Tibial nerve (tissue), 4 donors: Measurements from ENCODE around the gene LIPC. TPM values are rescaled to one million over a fixed set of nuclear protein-coding genes. Genes with fewer than 3 reads are reported as not detected.

ENCODE experiments used
- DNase-seq, 2 donors: peaks; one replicate each; pipeline ENCODE4 v3.0.0-alpha.2; 2019; ENCODE audit warnings: low spot score in 2 of 2
- H3K27ac ChIP-seq, 4 donors: fragments of 200-600 bp; sonication (generic) in 3 of 4; one replicate each; pipeline ENCODE4 v1.5.1; 2017 to 2019; ENCODE audit warnings: mild to moderate bottlenecking in 1 of 4
- H3K27me3 ChIP-seq, 2 donors: fragments of 200-600 bp; sonication (generic) in 1 of 2; one replicate each; pipeline versions ENCODE4 v1.5.1 to v1.6.0; 2017 to 2019
- H3K36me3 ChIP-seq, 3 donors: fragments of 200-600 bp; sonication (generic); one replicate each; pipeline ENCODE4 v1.5.1; 2018 to 2019
- H3K4me1 ChIP-seq, 4 donors: fragments of 200-600 bp; sonication (generic) in 3 of 4; one replicate each; pipeline ENCODE4 v1.5.1; 2017 to 2019
- H3K4me3 ChIP-seq, 4 donors: fragments of 200-600 bp; sonication (generic) in 3 of 4; one replicate each; pipeline ENCODE4 v1.5.1; 2017 to 2019; ENCODE audit warnings: mild to moderate bottlenecking in 1 of 4, moderate library complexity in 1 of 4
- H3K9me3 ChIP-seq, 4 donors: fragments of 200-600 bp; sonication (generic) in 3 of 4; one replicate each; pipeline ENCODE4 v1.5.1; 2017 to 2019
- EP300 ChIP-seq, 2 donors: sonication (generic); formaldehyde crosslinking; IDR thresholded peaks; one replicate each; pipeline ENCODE4 v1.6.1; 2017; ENCODE audit warnings: antibody characterized with exemption in 2 of 2, mild to moderate bottlenecking in 1 of 2
- POLR2A ChIP-seq, 2 donors: fragments of 450-650 bp; IDR thresholded peaks; one replicate each; pipeline ENCODE4 v1.6.1; 2017; ENCODE audit warnings: antibody characterized with exemption in 2 of 2, mild to moderate bottlenecking in 2 of 2, moderate library complexity in 2 of 2
- WGBS, 2 donors: methylation state at CpG; one replicate each; pipeline ENCODE4 v1.1.5; 2018; 5-methylcytosine and 5-hydroxymethylcytosine counted together
- total RNA-seq, 4 donors: library from RNA; depleted of rRNA; stranded (reverse); fragments of >200 nt; gene quantifications; one replicate each; pipeline ENCODE4 v1.1.0, GENCODE V29; 2016
- TF ChIP-seq, protein P1 (sequence below), 5 experiments: fragments of 200-600 bp in 3 of 5; fragments of 450-650 bp in 2 of 5; sonication (generic) in 3 of 5; IDR thresholded peaks; one replicate each; pipeline ENCODE4 v1.5.1; 2016 to 2019; ENCODE audit warnings: antibody characterized with exemption in 5 of 5, mild to moderate bottlenecking in 3 of 5, moderate library complexity in 2 of 5

The LIPC gene
- total RNA-seq, 4 donors from 2014 or later: 11.2 to 18.4 (median 14.7) TPM

DNA sequence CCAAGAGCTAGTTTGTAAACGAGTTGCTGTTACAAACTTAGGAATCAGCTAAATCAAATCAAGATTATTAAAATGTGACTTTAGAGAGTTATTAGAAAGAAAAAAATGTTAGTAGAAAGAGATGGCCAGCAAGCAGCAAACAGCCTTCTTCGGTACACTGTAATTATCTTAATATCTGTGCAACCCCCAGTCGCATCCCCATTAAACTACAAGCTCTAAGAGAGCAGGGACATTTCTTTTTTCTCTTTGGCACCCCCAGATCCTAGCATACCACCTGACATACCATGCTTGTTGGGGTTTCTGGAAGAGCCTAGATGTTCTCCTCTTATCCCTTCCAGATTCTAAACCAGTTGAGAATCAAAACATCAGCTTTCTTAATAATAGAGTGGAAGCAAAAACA is 45.1 kb upstream of the LIPC start:
- WGBS, 2 donors: 72 to 87% methylated on average over 3 of the region's 3 CpGs
- Histone ChIP-seq H3K4me3 (no peak overlapping the region), H3K27ac (no peak overlapping the region), H3K27me3 (no peaks in the 10 kb centered on the region), H3K9me3 (no peaks in the 10 kb centered on the region), H3K4me1 (no peaks in the 10 kb centered on the region), H3K36me3 (no peaks in the 10 kb centered on the region)
- TF ChIP-seq, protein P1, sequence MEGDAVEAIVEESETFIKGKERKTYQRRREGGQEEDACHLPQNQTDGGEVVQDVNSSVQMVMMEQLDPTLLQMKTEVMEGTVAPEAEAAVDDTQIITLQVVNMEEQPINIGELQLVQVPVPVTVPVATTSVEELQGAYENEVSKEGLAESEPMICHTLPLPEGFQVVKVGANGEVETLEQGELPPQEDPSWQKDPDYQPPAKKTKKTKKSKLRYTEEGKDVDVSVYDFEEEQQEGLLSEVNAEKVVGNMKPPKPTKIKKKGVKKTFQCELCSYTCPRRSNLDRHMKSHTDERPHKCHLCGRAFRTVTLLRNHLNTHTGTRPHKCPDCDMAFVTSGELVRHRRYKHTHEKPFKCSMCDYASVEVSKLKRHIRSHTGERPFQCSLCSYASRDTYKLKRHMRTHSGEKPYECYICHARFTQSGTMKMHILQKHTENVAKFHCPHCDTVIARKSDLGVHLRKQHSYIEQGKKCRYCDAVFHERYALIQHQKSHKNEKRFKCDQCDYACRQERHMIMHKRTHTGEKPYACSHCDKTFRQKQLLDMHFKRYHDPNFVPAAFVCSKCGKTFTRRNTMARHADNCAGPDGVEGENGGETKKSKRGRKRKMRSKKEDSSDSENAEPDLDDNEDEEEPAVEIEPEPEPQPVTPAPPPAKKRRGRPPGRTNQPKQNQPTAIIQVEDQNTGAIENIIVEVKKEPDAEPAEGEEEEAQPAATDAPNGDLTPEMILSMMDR (IDR thresholded peaks at IDR 0.05): no peak
- DNase-seq: no peak

DNA sequence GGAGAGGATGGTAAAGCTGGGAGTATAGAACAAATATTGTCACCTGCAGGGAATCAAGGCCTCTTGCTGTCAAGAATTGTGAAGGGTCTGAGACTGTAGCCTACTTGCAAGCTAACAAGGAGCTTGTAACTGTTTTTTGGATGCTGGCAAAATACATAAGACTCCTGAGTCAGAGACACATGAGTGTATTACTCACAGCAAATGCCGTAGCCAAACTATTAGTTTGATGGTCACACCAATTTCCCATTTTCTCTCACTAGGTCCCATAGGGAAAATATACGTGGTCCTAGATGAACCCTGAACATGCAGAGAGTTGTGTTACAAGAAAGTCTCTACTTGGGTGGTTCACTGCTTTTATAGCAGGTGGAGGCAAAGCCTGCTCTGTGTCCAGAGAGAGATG is 44.7 kb upstream of the LIPC start:
- peaks cover 0 to under 1% (median 0%) of the 10 kb centered on the region in 4 donors for H3K4me1 ChIP-seq
- DNase-seq: no peak
- H3K36me3 ChIP-seq: no peaks in the 10 kb centered on the region
- H3K9me3 ChIP-seq: no peaks in the 10 kb centered on the region
- H3K27me3 ChIP-seq: no peaks in the 10 kb centered on the region
- TF ChIP-seq EP300 (IDR thresholded peaks at IDR 0.05): peak in 1 of 2 donors; percentile 25
- TF ChIP-seq, protein P1 (IDR thresholded peaks at IDR 0.05): no peak
- H3K27ac ChIP-seq: no peak overlapping the region
- WGBS, 2 donors: 62 to 86% methylated on average over 2 of the region's 2 CpGs
- no peak overlapping the region for H3K4me3 ChIP-seq

DNA sequence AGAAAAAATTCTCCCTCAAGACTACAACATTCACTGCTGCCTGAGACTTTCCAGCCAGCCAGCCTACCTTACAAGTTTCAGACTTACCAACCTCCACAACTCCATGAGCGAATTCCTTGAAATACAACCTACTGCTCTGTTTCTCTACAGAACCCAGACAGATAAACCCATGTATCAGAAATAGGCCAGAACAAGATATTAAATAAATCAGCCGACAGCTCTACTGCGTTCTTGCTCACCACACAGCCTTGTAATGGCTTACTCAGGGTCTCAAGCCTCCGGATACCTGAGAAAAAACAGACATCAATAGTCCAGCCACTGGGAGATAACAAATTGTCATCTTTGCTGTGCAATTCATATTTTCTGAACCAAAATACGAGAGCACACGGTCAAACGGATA is 43.6 kb upstream of the LIPC start:
- H3K27me3 ChIP-seq: no peaks in the 10 kb centered on the region
- no peaks in the 10 kb centered on the region for H3K9me3 ChIP-seq
- no peaks in the 10 kb centered on the region for H3K36me3 ChIP-seq
- 97 to 98% methylated on average over 7 of the region's 7 CpGs for WGBS, 2 donors
- TF ChIP-seq, protein P1 (IDR thresholded peaks at IDR 0.05): no peak
- no peak for TF ChIP-seq POLR2A (IDR thresholded peaks at IDR 0.05)
- no peak for TF ChIP-seq EP300 (IDR thresholded peaks at IDR 0.05)
- DNase-seq: no peak
- H3K4me1 ChIP-seq: peaks cover 0 to 9% (median 2%) of the 10 kb centered on the region in 4 donors
- H3K4me3 ChIP-seq: no peak overlapping the region
- no peak overlapping the region for H3K27ac ChIP-seq

DNA sequence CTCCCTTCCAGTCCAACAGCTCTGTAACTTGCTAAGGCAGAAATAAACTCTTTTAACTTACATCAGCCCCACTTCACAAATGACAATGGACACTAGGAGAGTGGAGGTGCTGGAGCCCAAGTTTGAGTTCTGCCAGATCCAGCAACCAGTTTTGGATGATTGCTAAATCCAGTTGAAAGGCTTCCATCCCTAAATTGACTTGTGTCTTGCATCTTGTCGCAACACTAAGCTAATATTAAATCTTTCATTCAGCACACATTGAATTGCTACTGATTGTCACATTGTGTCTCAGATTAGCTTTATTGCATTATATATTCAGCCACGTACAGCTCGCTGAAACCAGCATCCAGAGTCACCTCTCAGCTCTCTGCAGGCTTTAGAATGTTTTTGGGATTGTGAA is 41.7 kb upstream of the LIPC start:
- H3K36me3 ChIP-seq: no peaks in the 10 kb centered on the region
- H3K27me3 ChIP-seq: no peaks in the 10 kb centered on the region
- WGBS, 2 donors: 91 to 96% methylated on average over 3 of the region's 3 CpGs

DNA sequence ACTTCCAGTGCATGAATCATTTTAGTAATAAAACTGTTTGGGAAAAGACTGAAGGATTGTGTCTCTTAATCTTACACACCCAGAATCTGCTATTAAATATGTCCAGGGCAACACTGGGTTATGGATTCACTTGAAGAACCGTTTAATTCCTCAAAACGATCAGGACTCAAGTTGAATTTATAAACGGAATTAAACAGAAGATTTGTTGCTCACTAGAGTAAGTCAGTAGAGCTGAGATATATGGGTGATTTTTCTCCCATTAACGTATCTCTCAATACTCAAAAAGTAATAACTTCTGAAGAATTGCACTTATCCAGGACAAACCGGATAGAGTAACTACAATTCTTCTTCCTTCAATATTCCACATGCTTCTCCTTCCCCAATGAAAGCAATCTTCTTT is 41.1 kb upstream of the LIPC start:
- Histone ChIP-seq H3K4me1 (peaks cover 0 to 9% (median 2%) of the 10 kb centered on the region in 4 donors), H3K36me3 (no peaks in the 10 kb centered on the region), H3K27ac (no peak overlapping the region), H3K9me3 (no peaks in the 10 kb centered on the region), H3K27me3 (no peaks in the 10 kb centered on the region), H3K4me3 (no peak overlapping the region)
- DNase-seq: no peak
- 80 to 83% methylated on average over 5 of the region's 5 CpGs for WGBS, 2 donors
- TF ChIP-seq POLR2A (IDR thresholded peaks at IDR 0.05): no peak
- TF ChIP-seq EP300 (IDR thresholded peaks at IDR 0.05): no peak
- TF ChIP-seq, protein P1 (IDR thresholded peaks at IDR 0.05): no peak

More for the DNA sequence above, 41.7 kb upstream of the LIPC start:
- Histone ChIP-seq H3K9me3 (no peaks in the 10 kb centered on the region), H3K27ac (no peak overlapping the region), H3K4me3 (no peak overlapping the region), H3K4me1 (peaks cover 0 to 9% (median 2%) of the 10 kb centered on the region in 4 donors)
- TF ChIP-seq, protein P1 (IDR thresholded peaks at IDR 0.05): no peak
- TF ChIP-seq EP300 (IDR thresholded peaks at IDR 0.05): no peak
- TF ChIP-seq POLR2A (IDR thresholded peaks at IDR 0.05): no peak
- no peak for DNase-seq
